HL-60/S4 treated with phorbol 12-myristate 13-acetate at 8.2 ng/mL for 4 days and 3 days (cell line): Measurements from ENCODE around the gene ASL.
"Not testable (repeated sequence)": the region's sequence is repeated elsewhere in the genome, so short reads cannot be mapped to it uniquely, and the experiment has no call there.

Source experiments
- in situ Hi-C: fragments of 300-500 bp; cut with MboI; formaldehyde crosslinking; loops from 2 replicates; pipeline ENCODE4 v1.15.0; 2022; ENCODE audit warnings: low sequenced_read_pairs

ASL gene

DNA sequence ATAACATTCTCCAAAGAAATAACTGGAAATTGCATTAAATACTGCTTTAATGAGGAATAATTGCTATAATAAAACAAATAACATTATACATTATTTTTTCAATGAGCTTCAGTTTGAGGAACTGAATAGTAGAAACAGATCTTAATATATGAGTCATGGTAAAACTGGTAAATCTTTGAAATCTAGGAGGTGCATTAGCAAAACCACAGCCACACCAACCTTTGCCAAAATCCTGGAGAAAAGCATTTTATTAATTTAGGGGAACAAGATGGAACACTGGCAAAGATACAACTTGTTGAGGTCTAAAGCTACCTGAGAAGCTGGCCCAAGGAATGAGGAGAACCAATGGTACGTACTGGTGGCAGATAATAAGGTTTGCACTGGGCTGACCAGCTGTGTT is 5.4 kb upstream of the ASL start:
- in situ Hi-C loops, result no loop called here

DNA sequence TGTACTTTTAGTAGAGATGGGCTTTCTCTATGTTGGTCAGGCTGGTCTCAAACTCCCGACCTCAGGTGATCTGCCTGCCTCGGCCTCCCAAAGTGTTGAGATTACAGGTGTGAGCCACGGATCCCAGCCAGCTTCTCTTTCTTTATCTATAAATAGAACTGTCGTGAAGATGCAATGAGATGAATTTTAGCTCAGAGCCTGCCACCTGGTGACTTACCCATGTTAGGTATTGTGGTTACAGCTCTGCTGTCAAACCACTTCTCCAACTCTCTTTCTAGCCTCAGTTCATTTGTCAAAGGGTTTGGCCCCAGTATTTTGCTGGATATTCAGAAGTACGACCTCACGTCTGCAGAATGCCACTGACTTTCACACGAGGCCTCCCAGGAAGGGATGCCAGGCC is 3.4 kb upstream of the ASL start:
- in situ Hi-C loops, result not testable (repeated sequence)

DNA sequence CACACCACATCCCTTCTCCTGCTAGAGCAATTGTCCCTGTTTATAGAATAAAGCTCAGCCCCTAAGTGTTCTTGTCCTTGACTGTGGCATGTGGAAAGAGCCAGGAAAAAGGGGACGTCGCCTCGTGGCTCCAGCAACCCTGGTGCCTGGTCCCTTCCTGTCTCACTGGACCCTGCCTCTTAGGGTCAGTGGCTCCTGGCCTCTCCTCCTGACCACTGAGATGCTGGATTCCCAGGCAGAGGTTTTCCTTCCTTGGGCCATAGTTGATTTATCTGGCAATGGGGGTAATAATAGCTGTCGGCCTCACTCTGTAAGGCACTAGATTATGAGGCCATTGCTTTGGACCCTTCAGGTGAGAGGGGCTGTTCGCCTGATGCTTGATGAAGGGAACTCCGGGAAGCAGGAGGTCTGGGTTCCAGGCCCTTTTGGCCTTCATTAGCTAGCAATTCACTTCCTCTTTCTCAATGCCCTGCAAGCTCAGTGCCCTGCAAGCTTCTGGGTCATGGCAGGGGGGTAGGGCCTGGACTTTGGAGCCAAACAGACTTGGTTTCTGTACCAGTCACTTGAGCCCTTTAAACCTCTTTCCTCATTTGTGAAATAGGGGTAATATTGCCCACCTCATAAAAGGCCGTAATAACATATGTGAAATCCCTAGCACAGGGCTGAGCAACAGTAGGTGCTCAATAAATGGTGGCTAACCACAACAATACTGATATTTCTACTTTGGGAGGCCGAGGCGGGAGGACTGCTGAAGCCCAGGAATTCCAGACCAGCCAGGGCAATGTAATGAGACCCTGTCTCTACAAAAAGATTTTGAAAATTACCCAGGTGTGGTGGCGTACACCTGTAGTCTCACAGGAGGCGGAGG is 1.1 kb downstream of the ASL start:
- in situ Hi-C loops, result no loop called here

GRCh38 chr7:66078067-66078466 is 2.4 kb downstream of the ASL start:
- in situ Hi-C loops, result no loop called here

DNA sequence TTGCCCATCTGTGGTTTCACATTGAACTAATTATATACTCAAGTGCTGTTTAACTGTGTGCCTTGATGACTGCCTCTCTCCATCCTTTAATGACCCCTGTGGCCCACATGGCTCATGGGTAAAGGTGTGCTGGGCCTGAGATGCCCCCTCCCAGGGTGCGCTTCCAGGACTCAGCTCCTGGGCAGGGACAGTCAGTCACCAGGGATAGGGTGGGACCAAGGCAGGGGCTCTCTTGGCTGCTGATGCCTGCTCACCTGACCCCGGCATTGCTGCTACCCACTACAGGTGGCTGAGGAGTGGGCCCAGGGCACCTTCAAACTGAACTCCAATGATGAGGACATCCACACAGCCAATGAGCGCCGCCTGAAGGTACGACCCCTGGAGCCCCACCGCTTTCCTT is 6.5 kb downstream of the ASL start:
- in situ Hi-C loops, result no loop called here

DNA sequence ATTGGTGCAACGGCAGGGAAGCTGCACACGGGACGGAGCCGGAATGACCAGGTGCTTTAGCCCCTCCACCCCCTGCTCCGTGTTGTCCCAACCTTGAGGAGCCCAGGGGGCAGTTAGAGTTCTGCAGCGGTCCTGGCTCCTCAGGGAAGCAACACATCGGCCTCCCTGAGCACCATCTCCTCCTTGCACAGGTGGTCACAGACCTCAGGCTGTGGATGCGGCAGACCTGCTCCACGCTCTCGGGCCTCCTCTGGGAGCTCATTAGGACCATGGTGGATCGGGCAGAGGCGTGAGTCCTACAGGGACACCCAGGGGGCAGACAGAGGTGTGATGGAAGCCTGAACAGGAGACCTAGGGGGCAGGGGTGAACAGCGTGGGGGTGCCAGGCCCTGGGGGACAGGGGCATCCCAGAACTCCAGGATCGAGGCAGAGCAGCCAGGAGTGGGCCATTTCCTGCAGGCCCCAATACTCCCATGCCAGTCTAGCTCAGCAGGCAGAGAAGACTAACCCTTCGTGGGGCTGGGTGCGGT is 7.3 kb downstream of the ASL start:
- in situ Hi-C loops, result no loop called here

DNA sequence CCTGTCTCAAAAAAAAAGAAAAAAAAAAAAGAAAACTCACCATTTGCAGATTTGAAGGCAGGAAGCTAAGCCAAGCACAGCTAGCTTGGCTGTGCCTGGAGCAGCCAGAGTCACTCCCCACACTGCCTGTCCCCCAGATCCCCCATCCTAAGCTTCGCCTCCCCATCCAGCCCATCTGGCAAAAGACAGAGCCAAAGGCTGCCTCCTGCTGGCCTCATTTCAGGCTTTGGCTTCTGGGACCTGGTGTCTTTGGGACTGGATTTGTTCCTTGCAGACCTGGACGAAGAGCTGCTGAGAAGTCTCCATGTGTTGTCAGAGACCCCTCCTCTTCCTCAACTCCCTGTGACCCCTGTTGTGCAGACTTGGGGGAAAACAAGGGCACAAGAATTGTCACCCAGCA is 8.1 kb downstream of the ASL start:
- in situ Hi-C loops, result no loop called here

- in situ Hi-C loops, result no loop called here
Measured at GRCh38 chr7:66088861-66089838, 13.5 kb downstream of the ASL start.

GRCh38 chr7:66092654-66093053 is 17.0 kb downstream of the ASL start:
- in situ Hi-C loops, result no loop called here

GRCh38 chr7:66095010-66095409 is 19.4 kb downstream of the ASL start:
- in situ Hi-C loops, result no loop called here

DNA sequence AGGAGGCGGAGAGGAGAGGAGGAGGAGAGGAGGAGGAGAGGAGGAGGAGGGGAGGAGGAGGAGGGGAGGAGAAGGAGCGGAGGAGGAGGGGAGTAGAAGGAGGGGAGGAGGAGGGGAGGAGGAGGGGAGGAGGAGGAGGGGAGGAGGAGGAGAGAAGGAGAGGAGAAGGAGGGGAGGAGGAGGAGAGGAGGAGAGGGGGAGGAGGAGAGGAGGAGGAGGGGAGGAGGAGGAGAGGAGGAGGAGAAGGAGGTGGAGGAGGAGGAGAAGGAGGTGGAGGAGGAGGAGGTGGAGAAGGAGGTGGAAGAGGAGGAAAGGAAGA is 23.6 kb downstream of the ASL start:
- in situ Hi-C loops, result no loop called here

DNA sequence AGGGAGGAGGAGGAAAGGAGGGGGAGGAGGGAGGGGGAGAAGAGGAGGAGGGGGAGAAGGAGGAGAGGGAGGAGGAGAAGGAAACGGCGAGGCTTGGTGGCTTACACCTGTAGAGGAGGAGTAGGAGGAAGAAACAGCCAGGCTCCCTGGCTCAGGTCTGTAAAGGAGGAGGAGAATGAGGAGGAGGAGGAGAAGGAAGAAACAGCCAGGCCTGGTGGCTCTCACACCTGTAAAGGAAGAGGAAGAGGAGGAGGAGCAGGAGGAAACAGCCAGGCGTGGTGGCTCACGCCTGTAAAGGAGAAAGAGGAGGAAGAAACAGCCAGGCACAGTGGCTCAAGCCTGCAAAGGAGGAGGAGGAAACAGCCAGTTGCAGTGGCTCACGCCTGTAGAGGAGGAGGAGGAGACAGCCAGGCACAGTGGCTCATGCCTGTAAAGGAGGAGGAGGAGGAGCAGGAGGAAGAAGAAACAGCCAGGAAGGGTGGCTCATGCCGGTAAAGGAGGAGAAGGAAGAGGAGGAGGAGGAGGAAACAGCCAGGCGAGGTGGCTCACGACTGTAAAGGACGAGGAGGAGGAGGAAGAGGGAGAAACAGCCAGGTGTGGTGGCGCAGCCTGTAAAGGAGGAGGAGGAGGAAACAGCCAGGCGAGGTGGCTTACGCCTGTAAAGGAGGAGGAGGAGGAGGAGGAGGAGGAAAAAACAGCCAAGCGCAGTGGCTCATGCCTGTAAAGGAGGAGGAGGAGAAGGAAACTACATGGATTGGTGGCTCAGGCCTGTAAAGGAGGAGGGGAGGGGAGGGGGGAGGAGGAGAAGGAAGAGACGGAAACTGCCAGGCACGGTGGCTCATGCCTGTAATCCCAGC is 24.2 kb downstream of the ASL start:
- in situ Hi-C loops, result no loop called here

- in situ Hi-C loops, result no loop called here
Measured at GRCh38 chr7:66100408-66101050, 24.9 kb downstream of the ASL start.

- in situ Hi-C loops, result not testable (repeated sequence)
Measured at GRCh38 chr7:66102168-66102567, 26.5 kb downstream of the ASL start.

GRCh38 chr7:66103994-66104393 is 28.4 kb downstream of the ASL start:
- in situ Hi-C loops, result not testable (repeated sequence)

DNA sequence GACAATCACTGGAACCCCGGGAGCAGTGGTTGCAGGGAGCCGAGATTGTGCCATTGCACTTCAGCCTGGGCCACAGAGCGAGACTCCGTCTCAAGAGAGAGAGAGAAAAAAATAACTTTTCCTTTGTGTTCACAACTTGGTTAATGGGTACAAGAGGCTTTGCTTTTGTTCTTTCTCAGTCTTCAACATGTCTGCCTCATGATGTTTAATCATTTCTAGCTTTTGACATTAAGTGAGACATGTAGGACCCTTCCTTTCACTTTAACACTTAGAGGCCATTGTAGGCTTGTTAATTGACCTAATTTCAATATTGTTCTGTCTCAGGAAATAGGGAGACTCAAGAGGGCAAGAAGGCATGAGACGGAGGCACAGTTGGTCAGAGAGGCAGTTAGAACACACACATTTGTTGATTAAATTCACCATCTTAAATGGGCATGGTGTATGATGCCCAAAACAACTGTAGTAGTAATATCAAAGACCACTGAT is 29.7 kb downstream of the ASL start:
- in situ Hi-C loops, result no loop called here

- in situ Hi-C loops, result not testable (repeated sequence)
Measured at GRCh38 chr7:66108410-66108809, 32.8 kb downstream of the ASL start.

DNA sequence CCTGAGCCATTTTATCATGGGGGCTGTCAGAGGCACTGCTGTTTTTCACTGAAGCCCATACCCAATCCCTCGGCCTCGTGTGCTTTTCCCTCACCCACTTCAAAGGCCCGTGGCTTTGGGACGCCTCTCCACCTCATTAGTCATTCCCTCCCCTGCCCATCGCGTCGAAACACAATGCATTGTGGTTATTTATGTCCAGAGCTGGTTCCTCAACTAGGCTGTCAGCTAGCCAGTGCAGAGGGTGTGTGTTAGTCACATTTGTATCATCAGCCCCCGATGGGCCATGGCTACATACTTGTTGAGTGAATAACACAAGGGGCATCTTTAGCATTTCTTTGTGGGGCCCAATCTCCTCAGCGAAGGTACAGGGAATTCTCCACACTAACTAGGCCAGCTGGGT is 35.2 kb downstream of the ASL start:
- in situ Hi-C loops, result no loop called here

DNA sequence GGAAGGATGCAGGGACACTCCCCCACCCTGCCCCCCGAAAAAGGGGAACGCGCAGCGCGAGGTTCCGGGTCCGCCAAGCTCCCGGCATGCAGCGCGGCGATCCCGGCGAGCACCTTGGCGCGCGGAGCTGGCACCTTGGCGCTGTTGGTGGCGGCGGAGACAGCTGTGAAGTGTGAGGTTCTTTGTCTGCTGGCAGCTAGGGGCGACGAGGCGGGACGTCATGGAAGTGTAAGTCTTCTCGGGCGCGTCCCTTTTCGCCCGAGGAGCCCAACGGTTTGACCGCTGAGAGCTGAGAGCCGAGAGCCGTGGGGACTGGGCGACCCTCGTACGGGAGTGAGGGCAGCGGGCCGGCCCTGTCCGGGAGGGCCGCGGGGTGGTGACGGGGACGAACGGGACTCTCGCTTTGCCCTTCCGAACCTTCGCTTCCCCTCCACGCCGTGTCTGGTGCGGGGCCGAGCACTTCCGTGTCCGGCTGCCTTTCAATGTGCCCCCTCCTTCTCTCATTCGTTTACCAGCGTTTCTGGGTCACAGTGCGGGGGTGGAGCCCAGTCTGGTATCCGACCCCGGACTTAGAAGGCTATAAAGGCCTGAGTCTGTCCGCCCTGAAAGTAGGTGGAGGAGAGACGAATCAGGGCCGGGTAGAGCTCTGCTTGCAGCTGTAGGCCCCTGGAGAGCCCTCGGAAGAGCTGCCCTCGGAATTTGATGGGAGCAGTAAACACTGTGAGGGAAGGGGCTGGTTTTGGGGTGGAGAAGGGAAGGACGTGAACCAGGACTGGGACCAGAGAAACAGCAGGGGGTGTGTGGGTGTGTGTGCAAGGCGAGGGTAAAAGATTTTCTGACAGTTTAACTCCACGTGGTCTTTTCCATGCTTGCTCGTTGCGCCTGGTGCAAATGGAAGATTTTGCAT is 39.4 kb downstream of the ASL start, which contains the start of gene CRCP:
CRCP (plus strand) TSS at position 105 of the 907 bp plus-strand sequence; CDS start at position 221, 116 bp downstream.
- in situ Hi-C loops, result no loop called here
